ENCODE measurements around the gene OSBPL10. TPM values are rescaled to one million over a fixed set of nuclear protein-coding genes. Genes with fewer than 3 reads are reported as not detected.
"Not testable (repeated sequence)": the region's sequence is repeated elsewhere in the genome, so short reads cannot be mapped to it uniquely, and the experiment has no call there.

OSBPL10 gene
- total and polyA plus RNA-seq, 9 donors, result 2.5 to 36.6 (median 10.6) TPM

GRCh38 chr3:32000877-32001276 is 19.8 kb upstream of the OSBPL10 start:
- Histone ChIP-seq H3K9me3 (no peaks in the 10 kb centered on the region), H3K27ac (no peak overlapping the region), H3K36me3 (no peaks in the 10 kb centered on the region), H3K4me3 (no peak overlapping the region), H3K27me3 (no peaks in the 10 kb centered on the region), H3K4me1 (ENCODE audit: insufficient read depth) (no peaks in the 10 kb centered on the region)
- intact Hi-C loops (cut with DNase I), result no loop called here
- TF ChIP-seq POLR2A (IDR thresholded peaks at IDR 0.05) (no peak), EP300 (IDR thresholded peaks at IDR 0.05) (no peak), CTCF (IDR thresholded peaks at IDR 0.05) (no peak)
- no peak for DNase-seq
- WGBS, 3 donors, result 78 to 87% (median 85%) methylated on average over 3 of the region's 3 CpGs

- TF ChIP-seq EP300 (IDR thresholded peaks at IDR 0.05), result no peak
- Histone ChIP-seq H3K27me3 (no peaks in the 10 kb centered on the region), H3K9me3 (no peaks in the 10 kb centered on the region), H3K27ac (no peak overlapping the region), H3K36me3 (no peaks in the 10 kb centered on the region), H3K4me1 (ENCODE audit: insufficient read depth) (no peaks in the 10 kb centered on the region), H3K4me3 (no peak overlapping the region)
- WGBS, 3 donors, result 89 to 94% (median 90%) methylated on average over 7 of the region's 7 CpGs
- no peak for DNase-seq
- intact Hi-C loops (cut with DNase I), result no loop called here
These were observed 18.9 kb upstream of the OSBPL10 start for GRCh38 chr3:31999907-32000439.

GRCh38 chr3:31997500-31997899 is 16.4 kb upstream of the OSBPL10 start:
- H3K27me3 ChIP-seq, result no peaks in the 10 kb centered on the region

GRCh38 chr3:31996195-31996594 is 15.1 kb upstream of the OSBPL10 start:
- H3K36me3 ChIP-seq, result no peaks in the 10 kb centered on the region
- H3K4me3 ChIP-seq, result no peak overlapping the region
- H3K27ac ChIP-seq, result no peak overlapping the region
- no peak for TF ChIP-seq CTCF (IDR thresholded peaks at IDR 0.05)
- TF ChIP-seq EP300 (IDR thresholded peaks at IDR 0.05), result no peak
- no peak for TF ChIP-seq POLR2A (IDR thresholded peaks at IDR 0.05)
- no peaks in the 10 kb centered on the region for H3K9me3 ChIP-seq
- no peak for DNase-seq
- intact Hi-C loops (cut with DNase I), result no loop called here
- no peaks in the 10 kb centered on the region for H3K4me1 ChIP-seq (ENCODE audit: insufficient read depth)
- no peaks in the 10 kb centered on the region for H3K27me3 ChIP-seq
- WGBS, 3 donors, result 65 to 83% (median 82%) methylated on average over 1 of the region's 1 CpG

More at GRCh38 chr3:31997500-31997899, 16.4 kb upstream of the OSBPL10 start:
- intact Hi-C loops (cut with DNase I), result no loop called here
- Histone ChIP-seq H3K36me3 (no peaks in the 10 kb centered on the region), H3K4me1 (ENCODE audit: insufficient read depth) (no peaks in the 10 kb centered on the region), H3K9me3 (no peaks in the 10 kb centered on the region), H3K4me3 (no peak overlapping the region), H3K27ac (no peak overlapping the region)
- 15 to 35% (median 18%) methylated on average over 6 of the region's 6 CpGs for WGBS, 3 donors
- TF ChIP-seq EP300 (IDR thresholded peaks at IDR 0.05) (no peak), CTCF (IDR thresholded peaks at IDR 0.05) (no peak), POLR2A (IDR thresholded peaks at IDR 0.05) (no peak)
- DNase-seq, result no peak

- H3K9me3 ChIP-seq; intact Hi-C loops (cut with DNase I); H3K27me3 ChIP-seq; H3K36me3 ChIP-seq; DNase-seq; H3K4me1 ChIP-seq (ENCODE audit: insufficient read depth); H3K4me3 ChIP-seq; H3K27ac ChIP-seq: not testable (repeated sequence)
- 69 to 91% (median 73%) methylated on average over 5 of the region's 5 CpGs for WGBS, 3 donors
These were observed 14.0 kb upstream of the OSBPL10 start for GRCh38 chr3:31995026-31995425.

Data from ovary (tissue), 9 donors.